HEK293 (cell line): ENCODE results near the gene CTDSP2.
"Not testable (repeated sequence)": the region's sequence is repeated elsewhere in the genome, so short reads cannot be mapped to it uniquely, and the experiment has no call there.

Experiments
- CTCF ChIA-PET: fragments of 350-600 bp; formaldehyde crosslinking; extraction: SDS; loops from one replicate; lab custom pipeline; 2021; ENCODE audit warnings: antibody characterized with exemption; lab: Yijun Ruan, JAX
- POLR2A ChIA-PET: fragments of 300-600 bp; formaldehyde crosslinking; extraction: SDS; loops from one replicate; lab custom pipeline; 2020; ENCODE audit warnings: antibody characterized with exemption, inconsistent platforms; lab: Yijun Ruan, JAX
- H3K27ac ChIP-seq: fragments of 200-500 bp; sonication (Bioruptor generic); 2 replicates; pipeline ENCODE4 v1.5.1; 2014; ENCODE audit warnings: low read depth, low read length, control low read depth, inconsistent platforms; ENCODE audit errors: extremely low read depth
- H3K36me3 ChIP-seq, 2 experiments: fragments of 200-500 bp in 1 of 2; sonication (Bioruptor generic) in 1 of 2; 1 replicate in 1 of 2; 2 replicates in 1 of 2; pipeline ENCODE4 v1.5.1; 2014 to 2017; ENCODE audit warnings: inconsistent platforms in 2 of 2, low read length in 2 of 2; ENCODE audit not compliant: control insufficient read depth in 2 of 2, insufficient read depth in 1 of 2
- H3K4me1 ChIP-seq: fragments of 200-500 bp; sonication (Bioruptor generic); 2 replicates; pipeline ENCODE4 v1.5.1; 2014; ENCODE audit warnings: mild to moderate bottlenecking, low read length, inconsistent platforms; ENCODE audit not compliant: control insufficient read depth, insufficient read depth
- H3K4me3 ChIP-seq: 2 replicates; pipeline ENCODE4 v1.5.1; 2011; ENCODE audit warnings: low read depth, mild to moderate bottlenecking, control low read depth, low read length, moderate library complexity
- H3K9me3 ChIP-seq: fragments of 200-500 bp; sonication (Bioruptor generic); 2 replicates; pipeline ENCODE4 v1.5.1; 2014; ENCODE audit warnings: low read depth, low read length, inconsistent platforms; ENCODE audit not compliant: control insufficient read depth, insufficient read depth
- KLF10 ChIP-seq: fragments of 450-650 bp; IDR thresholded peaks from 2 replicates; pipeline ENCODE4 v1.5.1; 2018; ENCODE audit warnings: missing biosample characterization, mild to moderate bottlenecking, missing genetic modification characterization
- KLF16 ChIP-seq: fragments of 450-650 bp; formaldehyde crosslinking; IDR thresholded peaks from 2 replicates; pipeline ENCODE4 v1.5.1; 2017; ENCODE audit warnings: missing biosample characterization, missing genetic modification characterization
- KLF9 ChIP-seq: fragments of 450-650 bp; formaldehyde crosslinking; IDR thresholded peaks from 2 replicates; pipeline ENCODE4 v1.5.1; 2016; ENCODE audit warnings: missing biosample characterization, missing genetic modification characterization, low read depth
- SETDB1 ChIP-seq: IDR thresholded peaks from one replicate; pipeline ENCODE4 v1.6.1; 2017; ENCODE audit warnings: mild to moderate bottlenecking, low read length, moderate library complexity, mixed read lengths; ENCODE audit not compliant: insufficient read length
- YY2 ChIP-seq: fragments of 450-650 bp; formaldehyde crosslinking; IDR thresholded peaks from 2 replicates; pipeline ENCODE4 v1.5.1; 2016; ENCODE audit warnings: missing biosample characterization, missing genetic modification characterization
- ZBTB26 ChIP-seq: fragments of 450-650 bp; formaldehyde crosslinking; optimal IDR thresholded peaks from 2 replicates; pipeline ENCODE3; 2016; ENCODE audit warnings: missing biosample characterization, mild to moderate bottlenecking, missing genetic modification characterization
- ZBTB44 ChIP-seq: fragments of 450-650 bp; IDR thresholded peaks from 2 replicates; pipeline ENCODE4 v1.5.1; 2018; ENCODE audit warnings: missing biosample characterization, mild to moderate bottlenecking, missing genetic modification characterization
- ZBTB8A ChIP-seq: fragments of 450-650 bp; formaldehyde crosslinking; IDR thresholded peaks from 2 replicates; pipeline ENCODE4 v1.5.1; 2016; ENCODE audit warnings: missing biosample characterization, missing genetic modification characterization
- ZNF133 ChIP-seq: fragments of 450-650 bp; formaldehyde crosslinking; IDR thresholded peaks from 2 replicates; pipeline ENCODE4 v1.5.1; 2016; ENCODE audit warnings: missing biosample characterization, missing genetic modification characterization
- ZNF169 ChIP-seq: fragments of 450-650 bp; formaldehyde crosslinking; IDR thresholded peaks from 2 replicates; pipeline ENCODE4 v1.5.1; 2016; ENCODE audit warnings: missing biosample characterization, missing genetic modification characterization
- ZNF223 ChIP-seq: fragments of 450-650 bp; formaldehyde crosslinking; IDR thresholded peaks from 2 replicates; pipeline ENCODE4 v1.5.1; 2016; ENCODE audit warnings: missing biosample characterization, missing genetic modification characterization
- ZNF280D ChIP-seq: fragments of 450-650 bp; formaldehyde crosslinking; IDR thresholded peaks from 2 replicates; pipeline ENCODE4 v1.5.1; 2016; ENCODE audit warnings: missing biosample characterization, missing genetic modification characterization
- ZNF341 ChIP-seq: fragments of 450-650 bp; formaldehyde crosslinking; IDR thresholded peaks from 2 replicates; pipeline ENCODE4; 2016; ENCODE audit warnings: low read depth, missing biosample characterization, missing genetic modification characterization
- ZNF350 ChIP-seq: fragments of 450-650 bp; formaldehyde crosslinking; IDR thresholded peaks from 2 replicates; pipeline ENCODE4 v1.5.0; 2017; ENCODE audit warnings: missing biosample characterization, mild to moderate bottlenecking, missing genetic modification characterization
- ZNF398 ChIP-seq: fragments of 450-650 bp; formaldehyde crosslinking; IDR thresholded peaks from 2 replicates; pipeline ENCODE4 v1.5.1; 2017; ENCODE audit warnings: missing biosample characterization, missing genetic modification characterization
- ZNF514 ChIP-seq: fragments of 450-650 bp; formaldehyde crosslinking; IDR thresholded peaks from 2 replicates; pipeline ENCODE4 v1.5.1; 2016; ENCODE audit warnings: missing biosample characterization, missing genetic modification characterization
- ZNF585B ChIP-seq: fragments of 450-650 bp; formaldehyde crosslinking; IDR thresholded peaks from 2 replicates; pipeline ENCODE4 v1.5.1; 2016; ENCODE audit warnings: missing biosample characterization, missing genetic modification characterization
- ZNF837 ChIP-seq: fragments of 450-650 bp; formaldehyde crosslinking; IDR thresholded peaks from 2 replicates; pipeline ENCODE4 v1.5.1; 2016; ENCODE audit warnings: missing biosample characterization, missing genetic modification characterization
- ZSCAN4 ChIP-seq: fragments of 450-650 bp; formaldehyde crosslinking; IDR thresholded peaks from 2 replicates; pipeline ENCODE4 v1.5.1; 2017; ENCODE audit warnings: missing biosample characterization, missing genetic modification characterization

Gene CTDSP2

GRCh38 chr12:57859121-57859520 lies 12.6 kb upstream of the CTDSP2 start:
- CTCF ChIA-PET: interaction anchor here (0.7 to 1.2 kb wide), 2 partner anchors 18 to 141 kb away, joined by 3 to 4 read pairs; no protein-coding TSS in a partner anchor
- POLR2A ChIA-PET: no interaction called here
- no peak overlapping the region for H3K27ac ChIP-seq
- H3K4me3 ChIP-seq: no peak overlapping the region
- H3K36me3 ChIP-seq: no peaks in the 10 kb centered on the region
- H3K4me1 ChIP-seq: no peaks in the 10 kb centered on the region; the same call in 1 of the 2 replicates
- no peaks in the 10 kb centered on the region for H3K9me3 ChIP-seq
- TF ChIP-seq SETDB1 (no peak), ZNF280D (tag by site-specific recombination) (no peak), ZNF585B (tag by site-specific recombination) (no peak), ZNF223 (tag by site-specific recombination) (no peak), KLF10 (tag by site-specific recombination) (no peak), ZSCAN4 (tag by site-specific recombination) (no peak), KLF9 (tag by site-specific recombination) (no peak), ZBTB44 (tag by site-specific recombination) (no peak), ZNF133 (no peak), ZBTB8A (tag by site-specific recombination) (no peak), ZNF169 (tag by site-specific recombination) (no peak), ZNF837 (tag by site-specific recombination) (no peak), ZNF341 (no peak), YY2 (no peak), ZNF350 (tag by site-specific recombination) (no peak), ZNF514 (tag by site-specific recombination) (no peak), ZNF398 (tag by site-specific recombination) (no peak), ZBTB26 (no peak), KLF16 (tag by site-specific recombination) (no peak)

- not testable (repeated sequence) for H3K27ac ChIP-seq, H3K4me3 ChIP-seq, H3K36me3 ChIP-seq, H3K4me1 ChIP-seq, H3K9me3 ChIP-seq
- ChIA-PET POLR2A (interaction anchor here (0.6 to 0.7 kb wide), 2 partner anchors 14 to 103 kb away, joined by 5 to 7 read pairs; no protein-coding TSS in a partner anchor), CTCF (interaction anchor here (1.2 kb wide), 1 partner anchor 19 kb away, joined by 3 read pairs; no protein-coding TSS in a partner anchor)
Observed at GRCh38 chr12:57858123-57858522, 11.6 kb upstream of the CTDSP2 start.
